ENCODE results near the gene ARHGEF11. TPM values are rescaled to one million over a fixed set of nuclear protein-coding genes. Genes with fewer than 3 reads are reported as not detected.

ARHGEF11 gene
- total RNA-seq, 1 donor from 2014 or later: 29.9 TPM

DNA sequence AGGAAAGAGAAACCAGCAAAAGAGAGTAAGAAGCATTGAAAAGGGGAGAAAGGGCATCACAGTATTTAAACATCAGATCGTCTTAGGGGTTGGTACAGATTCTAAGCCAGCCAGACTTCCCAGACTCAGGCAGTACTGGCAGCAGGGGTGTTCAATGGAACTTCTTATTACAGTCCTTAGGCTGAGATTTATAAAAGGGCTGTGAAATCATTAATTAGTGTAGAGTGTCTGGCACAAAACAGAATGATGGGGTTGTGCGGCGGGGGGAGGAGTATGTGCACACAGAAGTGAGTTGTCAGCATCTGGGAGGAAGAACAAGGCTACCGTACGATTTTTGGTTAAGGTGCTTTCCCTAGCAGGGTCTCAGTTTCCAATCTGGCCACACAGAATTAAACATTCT lies 38.2 kb downstream of the ARHGEF11 start:
- ATAC-seq (ENCODE audit: poor library complexity) (no peak), DNase-seq (no peak)
- intact Hi-C loops (cut with DNase I): no loop called here

DNA sequence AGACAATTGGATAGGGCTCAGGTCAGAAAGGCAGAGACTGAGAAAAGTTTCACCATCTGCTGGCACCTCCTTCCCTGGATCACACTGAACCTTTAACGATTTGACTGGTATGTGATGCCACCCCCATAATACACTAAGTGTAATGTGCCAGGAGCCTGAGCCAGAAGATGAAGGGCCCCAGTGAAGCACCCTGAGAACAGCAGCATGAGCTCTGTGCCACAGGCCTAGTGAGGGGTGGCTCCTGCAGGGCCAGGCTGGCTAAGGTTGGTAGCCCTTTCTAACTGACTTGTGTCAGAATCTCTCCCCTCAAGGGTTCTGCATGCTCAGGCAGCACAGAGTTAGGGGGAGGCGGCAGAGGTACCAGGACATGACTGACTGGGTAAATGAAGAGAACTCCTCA lies 38.9 kb downstream of the ARHGEF11 start:
- no peak for DNase-seq
- ATAC-seq (ENCODE audit: poor library complexity): peak; percentile 43
- intact Hi-C loops (cut with DNase I): no loop called here

DNA sequence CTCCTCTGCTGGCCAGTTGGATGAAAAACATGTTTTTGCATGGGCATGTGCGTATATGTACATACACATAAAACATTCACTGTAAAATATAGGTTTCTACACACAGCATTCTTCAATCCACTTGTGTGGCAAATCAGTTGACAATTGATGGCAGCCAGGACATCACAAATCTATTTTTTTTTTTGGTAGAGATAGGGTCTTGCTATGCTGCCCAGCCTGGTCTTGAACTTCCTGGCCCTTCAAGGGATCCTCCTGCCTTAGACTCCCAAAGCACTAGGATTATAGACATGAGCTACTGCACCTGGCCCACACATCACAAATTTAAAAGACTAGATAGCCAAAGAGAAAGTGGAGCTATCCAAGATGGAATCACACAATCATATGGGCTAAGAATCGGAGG lies 39.6 kb downstream of the ARHGEF11 start:
- DNase-seq (no peak), ATAC-seq (ENCODE audit: poor library complexity) (no peak)
- intact Hi-C loops (cut with DNase I): no loop called here

DNA sequence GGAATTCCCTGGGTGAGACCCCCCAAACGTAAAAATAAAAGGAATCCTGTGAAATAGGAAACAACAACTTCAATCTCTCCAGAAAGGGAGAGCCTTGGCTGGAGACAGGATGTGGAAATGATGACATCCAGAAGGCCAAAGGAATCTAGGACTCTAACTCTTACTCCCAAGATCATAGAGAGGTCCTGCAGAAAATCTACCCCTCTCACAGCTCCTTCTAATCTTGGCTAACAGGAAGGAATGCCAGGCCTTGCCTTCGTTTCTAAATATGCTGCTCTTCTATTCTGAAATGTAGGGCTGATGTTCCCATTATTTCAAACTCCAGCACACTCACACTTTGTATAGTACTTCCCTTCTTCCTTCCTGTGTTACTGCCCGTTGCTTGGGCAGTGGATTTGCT lies 40.7 kb downstream of the ARHGEF11 start:
- intact Hi-C loops (cut with DNase I): no loop called here
- no peak for ATAC-seq (ENCODE audit: poor library complexity)
- DNase-seq: no peak

DNA sequence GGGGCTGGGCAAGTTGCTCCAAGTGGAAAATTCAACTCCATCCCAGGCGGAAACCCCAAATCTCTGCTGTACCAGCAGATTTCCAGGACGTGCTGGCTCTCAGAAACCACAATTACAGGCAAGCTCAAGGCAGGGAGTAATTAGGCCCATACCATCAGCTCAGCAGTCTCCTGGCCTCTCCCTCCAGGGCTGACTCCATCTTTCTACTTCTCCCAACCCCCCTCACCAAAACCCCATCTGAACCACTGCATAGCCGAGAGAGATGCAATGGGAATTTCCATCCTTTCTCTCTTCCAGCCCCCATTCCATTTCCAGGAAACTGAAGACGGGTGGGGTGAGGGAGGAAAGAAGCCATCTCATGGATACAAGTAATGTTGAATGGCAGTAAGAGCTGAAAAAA lies 41.2 kb downstream of the ARHGEF11 start:
- DNase-seq (no peak), ATAC-seq (ENCODE audit: poor library complexity) (no peak)
- intact Hi-C loops (cut with DNase I): no loop called here

DNA sequence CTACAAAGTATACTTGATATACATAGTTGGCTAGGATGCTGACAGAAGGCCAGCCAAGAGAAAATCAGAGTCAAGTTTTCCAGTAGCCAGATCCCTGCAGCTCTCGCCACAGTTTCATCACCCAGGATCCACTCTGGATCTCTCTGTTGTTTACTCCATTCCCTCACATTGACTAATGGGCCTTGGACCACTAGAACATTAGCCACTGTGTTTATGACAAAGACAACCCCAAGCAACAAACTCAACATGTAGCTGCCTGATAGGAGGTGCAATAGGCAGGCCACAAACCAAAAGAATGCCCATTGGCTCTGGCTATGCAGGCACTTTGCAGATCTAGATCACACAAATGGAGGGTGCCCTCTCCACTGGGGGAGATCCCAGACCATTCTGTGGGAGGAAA lies 44.2 kb downstream of the ARHGEF11 start:
- DNase-seq (no peak), ATAC-seq (ENCODE audit: poor library complexity) (no peak)
- intact Hi-C loops (cut with DNase I): no loop called here

DNA sequence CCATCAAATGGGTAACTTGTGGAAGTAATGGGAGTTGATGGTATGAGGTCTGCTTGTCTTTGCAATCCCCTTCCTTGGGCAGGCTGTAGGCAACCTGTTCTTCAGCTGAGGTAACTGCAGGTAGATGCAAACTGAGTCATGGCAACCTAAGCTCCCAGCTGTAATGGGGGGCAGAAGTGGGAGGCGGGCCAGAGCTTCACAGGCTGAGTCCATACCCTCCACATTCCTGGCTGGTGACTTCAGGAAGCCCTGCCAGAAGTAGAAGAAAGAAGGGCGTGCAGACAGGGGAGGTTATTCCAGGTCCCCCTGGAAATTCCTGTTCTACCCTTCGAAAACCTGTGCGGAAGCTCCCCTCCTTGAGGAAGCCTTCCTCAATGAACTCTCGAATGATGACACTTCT lies 44.9 kb downstream of the ARHGEF11 start:
- intact Hi-C loops (cut with DNase I): no loop called here
- DNase-seq (no peak), ATAC-seq (ENCODE audit: poor library complexity) (no peak)

DNA sequence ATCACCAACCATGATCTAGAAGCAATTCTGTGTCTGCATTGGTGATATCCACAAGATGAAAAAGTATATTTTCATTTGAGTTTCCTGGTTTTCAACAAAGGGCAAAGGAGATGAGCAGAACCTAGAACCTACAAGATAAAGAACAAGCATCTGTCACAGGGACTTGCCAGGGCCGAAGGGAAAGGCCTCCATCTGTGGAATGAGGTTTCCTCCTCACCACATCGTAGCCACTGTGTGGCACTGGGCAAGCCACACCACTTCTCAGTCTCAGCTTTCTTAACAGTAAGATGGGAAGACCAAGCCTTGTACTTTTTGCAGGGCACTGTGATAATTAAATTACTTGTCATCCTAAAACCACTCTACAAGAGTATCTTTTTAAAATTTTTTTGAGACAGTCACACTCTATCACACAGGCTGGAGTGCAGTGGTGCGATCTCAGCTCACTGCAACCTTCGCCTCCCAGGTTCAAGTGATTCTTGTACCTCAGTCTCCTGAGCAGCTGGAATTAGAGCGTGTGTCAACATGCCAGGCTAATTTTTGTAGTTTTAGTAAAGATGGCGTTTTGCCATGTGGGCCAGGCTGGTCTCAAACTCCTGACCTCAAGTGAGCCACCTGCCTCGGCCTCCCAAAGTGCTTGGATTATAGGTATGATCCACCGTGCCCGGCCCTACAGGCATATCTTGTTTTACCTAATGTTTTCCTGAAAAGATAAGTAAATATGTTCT lies 45.8 kb downstream of the ARHGEF11 start:
- ATAC-seq (ENCODE audit: poor library complexity) (no peak), DNase-seq (no peak)
- intact Hi-C loops (cut with DNase I): no loop called here

DNA sequence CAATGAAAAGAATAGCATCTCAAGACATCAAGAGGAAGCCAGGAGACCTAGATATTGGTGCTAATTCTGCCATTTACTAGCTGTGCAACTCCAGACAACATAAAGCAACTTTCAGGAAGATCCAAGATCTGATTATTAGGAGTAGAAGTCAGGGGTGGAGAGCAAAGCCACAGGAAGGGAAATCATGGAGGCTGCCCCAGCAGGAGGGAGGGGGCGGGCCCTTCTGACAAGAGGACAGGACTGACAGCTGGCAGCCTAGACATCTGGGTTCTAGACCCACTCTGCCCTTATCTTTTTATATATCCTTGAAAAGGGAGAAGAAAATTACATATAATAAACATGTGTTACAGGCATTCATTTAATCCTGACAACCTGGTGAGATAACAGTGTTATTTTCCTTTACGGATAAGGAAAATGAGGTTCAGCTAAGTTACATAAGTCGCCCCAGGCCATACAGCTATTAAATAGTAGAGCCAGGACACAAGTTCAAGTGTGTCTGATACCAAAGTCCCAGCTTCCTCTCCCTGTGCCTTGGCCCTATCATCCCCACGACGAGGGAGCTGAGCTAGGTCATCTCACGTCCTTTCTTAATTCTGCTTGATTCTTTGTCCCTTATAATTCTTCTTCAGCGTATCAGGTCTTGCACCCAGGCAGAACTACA lies 46.6 kb downstream of the ARHGEF11 start:
- ATAC-seq (ENCODE audit: poor library complexity): no peak
- DNase-seq: no peak
- intact Hi-C loops (cut with DNase I): no loop called here

DNA sequence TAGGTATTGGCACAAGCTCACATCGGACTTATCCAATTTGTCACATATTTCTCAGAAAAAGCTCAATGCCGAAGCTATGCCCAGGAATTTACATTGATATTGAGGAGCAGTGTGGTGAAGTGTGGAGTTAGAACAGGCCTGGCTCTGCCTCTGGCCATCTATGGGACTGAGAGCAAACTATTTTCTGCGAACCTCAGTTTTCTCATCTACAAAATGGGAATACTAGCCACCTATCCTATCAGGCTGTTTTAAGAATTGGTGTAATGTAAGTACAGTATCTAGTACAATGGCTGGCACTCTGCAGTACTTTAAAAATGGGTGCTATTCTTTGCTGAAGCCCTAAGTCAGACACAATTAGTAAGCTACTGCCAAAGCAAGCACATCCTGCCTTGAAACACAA lies 47.2 kb downstream of the ARHGEF11 start:
- intact Hi-C loops (cut with DNase I): no loop called here
- DNase-seq (no peak), ATAC-seq (ENCODE audit: poor library complexity) (no peak)

DNA sequence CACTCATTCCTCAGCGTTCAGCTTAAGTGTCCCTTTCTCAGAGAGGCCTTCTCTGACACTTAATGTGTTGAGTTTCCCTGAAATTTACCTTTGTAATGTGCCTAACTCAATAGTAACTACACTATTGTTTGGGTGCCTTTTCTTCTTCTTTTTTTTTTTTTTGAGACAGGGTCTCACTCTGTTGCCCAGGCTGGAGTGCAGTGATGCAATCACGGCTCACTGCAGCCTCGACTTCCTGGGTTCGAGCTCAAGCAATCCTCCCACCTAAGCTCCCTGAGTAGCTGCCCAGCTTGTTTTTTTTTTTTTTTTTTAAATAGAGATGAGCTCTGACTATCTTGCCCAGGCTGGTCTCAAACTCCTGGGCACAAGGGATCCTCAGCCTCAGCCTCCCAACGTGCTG lies 50.1 kb downstream of the ARHGEF11 start:
- intact Hi-C loops (cut with DNase I): no loop called here

DNA sequence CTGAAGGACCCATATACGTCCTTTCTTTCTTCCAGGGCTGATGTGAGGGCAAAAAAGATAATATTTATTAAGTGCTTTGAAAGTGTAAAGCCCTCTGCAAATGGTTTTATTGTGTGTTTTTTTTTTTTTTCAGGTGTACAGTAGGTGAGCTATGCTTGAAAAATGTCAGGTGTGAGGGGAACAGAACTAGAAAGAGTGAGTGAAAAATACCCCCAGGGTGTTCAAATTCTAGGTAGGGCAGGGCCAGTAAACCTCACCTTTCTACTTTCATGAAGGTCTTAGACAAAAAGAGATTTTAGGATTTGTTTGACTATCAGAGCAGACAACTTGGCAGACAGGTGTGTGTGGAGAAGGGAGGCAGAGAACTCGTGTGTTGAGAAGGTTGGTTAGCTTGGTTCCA lies 51.3 kb downstream of the ARHGEF11 start:
- DNase-seq: no peak
- ATAC-seq (ENCODE audit: poor library complexity): no peak
- intact Hi-C loops (cut with DNase I): no loop called here

More for the DNA sequence above, 50.1 kb downstream of the ARHGEF11 start:
- DNase-seq: no peak
- no peak for ATAC-seq (ENCODE audit: poor library complexity)

DNA sequence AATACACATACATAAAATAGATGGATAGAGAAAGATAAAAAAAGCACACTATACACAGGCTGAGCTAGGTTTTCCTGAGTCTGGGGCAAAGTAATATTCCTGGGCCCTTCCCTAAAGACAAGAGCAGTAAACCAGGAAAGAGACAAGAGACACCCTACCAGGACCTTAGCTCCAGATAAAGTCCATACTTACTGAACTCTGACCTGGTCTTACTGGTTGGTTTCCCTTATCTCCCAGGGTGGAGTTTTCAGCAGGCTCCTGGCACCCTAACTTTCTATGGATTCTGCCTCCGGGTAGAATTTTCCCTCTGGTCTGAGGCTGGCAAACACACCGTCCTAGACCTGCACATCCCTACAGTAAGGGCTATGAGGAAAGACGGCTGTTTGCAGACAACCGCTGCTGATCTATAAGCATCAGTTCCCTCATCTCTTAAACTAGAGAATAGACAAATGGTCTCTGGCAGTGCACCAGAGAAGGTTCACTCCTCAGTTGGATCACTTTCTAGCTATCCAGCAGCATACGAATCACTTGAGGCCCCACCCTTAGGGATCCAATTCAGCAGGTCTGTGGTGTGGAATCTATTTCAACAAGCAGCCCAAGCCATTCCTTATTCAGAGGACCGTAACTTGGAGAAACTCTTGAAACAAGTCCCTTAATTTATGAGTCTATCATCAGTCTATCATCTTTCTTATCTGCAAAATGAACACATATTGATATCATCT lies 52.0 kb downstream of the ARHGEF11 start:
- intact Hi-C loops (cut with DNase I): no loop called here
- no peak for ATAC-seq (ENCODE audit: poor library complexity)

DNA sequence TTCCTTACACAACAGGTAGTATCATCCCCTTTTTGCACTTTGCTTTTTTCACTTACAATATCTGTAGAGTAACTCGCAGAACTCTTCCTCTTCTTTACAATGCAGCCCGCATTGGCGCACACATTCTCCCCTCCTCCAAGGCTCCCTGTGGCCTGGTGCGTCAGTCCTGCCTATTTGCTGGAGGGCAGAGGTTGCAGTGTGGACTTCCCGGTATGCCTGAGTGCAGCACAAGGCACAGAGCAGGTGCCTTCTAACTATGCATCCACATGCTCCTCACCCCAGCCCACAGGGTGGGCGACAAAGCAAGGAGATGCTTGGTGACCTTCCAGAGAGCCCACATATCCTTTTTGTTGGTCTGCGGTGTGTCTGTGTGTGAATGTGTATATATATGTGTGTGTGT lies 53.3 kb downstream of the ARHGEF11 start:
- DNase-seq (no peak), ATAC-seq (ENCODE audit: poor library complexity) (no peak)
- intact Hi-C loops (cut with DNase I): no loop called here

More for the DNA sequence above, 52.0 kb downstream of the ARHGEF11 start:
- DNase-seq: no peak

DNA sequence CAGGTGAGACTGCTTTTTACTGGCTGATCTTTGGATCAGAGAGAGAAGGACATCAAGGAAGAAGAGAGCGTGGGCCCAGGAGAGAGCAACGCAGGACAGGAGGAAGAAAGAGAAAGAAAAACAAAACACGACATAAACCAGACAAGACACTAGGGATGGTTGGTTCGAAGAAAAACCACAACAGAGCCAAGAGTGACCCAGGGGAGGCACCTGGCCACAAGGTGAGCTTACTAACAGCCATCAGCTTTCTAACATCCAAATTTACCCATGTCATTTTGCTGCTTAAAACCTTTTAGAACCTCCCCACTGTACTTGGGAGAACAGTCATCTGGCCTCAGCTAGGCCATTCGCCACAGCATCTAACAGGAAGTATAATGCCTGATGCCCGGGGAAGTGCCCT lies 57.8 kb downstream of the ARHGEF11 start:
- intact Hi-C loops (cut with DNase I): loop anchor here (10.0 kb wide), 2 partner anchors 57 to 87 kb away; partner anchors contain the start of gene ARHGEF11
- ATAC-seq (ENCODE audit: poor library complexity) (no peak), DNase-seq (no peak)

DNA sequence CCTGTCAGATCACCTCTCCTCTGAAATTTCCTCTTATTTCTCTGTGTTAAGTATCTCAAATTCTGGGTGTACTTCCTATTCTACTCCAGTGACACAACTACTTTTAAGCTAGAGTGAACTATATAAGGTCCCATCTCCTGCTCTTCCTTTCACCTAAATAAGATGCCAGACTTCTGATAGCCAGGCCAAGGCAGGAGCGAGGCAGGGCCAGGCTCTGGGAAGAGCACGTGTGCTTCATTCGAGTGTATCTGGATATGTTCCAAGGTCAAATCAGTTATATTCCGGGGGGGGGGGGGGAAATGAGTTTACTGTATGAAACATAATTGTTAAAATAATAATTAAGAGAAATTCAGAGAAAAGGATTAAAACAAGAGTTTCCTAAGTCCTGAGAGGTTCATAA lies 65.0 kb downstream of the ARHGEF11 start:
- no peak for DNase-seq
- peak; percentile 66 for ATAC-seq (ENCODE audit: poor library complexity)
- intact Hi-C loops (cut with DNase I): loop anchor here (10.0 kb wide), 2 partner anchors 64 to 94 kb away; partner anchors contain the start of gene ARHGEF11

DNA sequence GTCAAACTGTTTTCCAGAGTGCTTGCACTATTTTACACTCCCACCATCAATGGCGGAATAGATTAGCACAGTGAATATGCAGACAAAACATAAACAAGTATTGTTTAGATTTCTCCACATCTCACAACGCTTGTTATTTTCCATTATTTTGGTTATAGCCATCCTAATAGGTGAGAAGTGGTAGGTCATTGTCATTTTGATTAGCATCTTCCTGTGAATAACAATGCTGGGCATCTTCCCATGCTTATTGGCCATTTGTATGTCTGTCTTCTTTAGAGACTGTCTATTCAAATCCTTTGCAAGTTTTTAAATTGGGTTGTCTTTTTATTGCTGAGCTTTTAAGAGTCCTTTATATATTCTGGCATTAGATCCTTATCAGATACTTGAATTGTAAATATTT lies 70.5 kb downstream of the ARHGEF11 start:
- no peak for DNase-seq
- intact Hi-C loops (cut with DNase I): no loop called here
- ATAC-seq (ENCODE audit: poor library complexity): no peak

DNA sequence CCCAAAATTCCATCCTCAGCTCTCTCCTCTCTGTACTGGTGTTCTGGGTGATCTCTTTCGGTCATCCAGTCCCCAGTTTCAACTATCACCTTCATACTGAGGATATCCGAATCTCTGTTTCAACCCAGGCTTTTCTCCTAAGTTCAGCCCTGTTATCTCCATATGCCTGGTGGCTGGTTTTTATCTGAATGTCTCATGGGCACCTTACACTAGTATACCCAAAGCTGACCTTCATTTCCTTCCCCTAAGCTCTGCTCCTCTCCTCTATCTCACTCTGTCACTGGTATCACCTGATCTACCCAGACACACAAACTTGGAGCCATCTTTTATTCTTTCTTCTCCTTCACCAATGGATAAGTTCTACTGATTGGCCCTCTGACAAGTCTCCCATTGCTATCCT lies 72.1 kb downstream of the ARHGEF11 start:
- intact Hi-C loops (cut with DNase I): no loop called here
- DNase-seq: no peak
- ATAC-seq (ENCODE audit: poor library complexity): no peak

DNA sequence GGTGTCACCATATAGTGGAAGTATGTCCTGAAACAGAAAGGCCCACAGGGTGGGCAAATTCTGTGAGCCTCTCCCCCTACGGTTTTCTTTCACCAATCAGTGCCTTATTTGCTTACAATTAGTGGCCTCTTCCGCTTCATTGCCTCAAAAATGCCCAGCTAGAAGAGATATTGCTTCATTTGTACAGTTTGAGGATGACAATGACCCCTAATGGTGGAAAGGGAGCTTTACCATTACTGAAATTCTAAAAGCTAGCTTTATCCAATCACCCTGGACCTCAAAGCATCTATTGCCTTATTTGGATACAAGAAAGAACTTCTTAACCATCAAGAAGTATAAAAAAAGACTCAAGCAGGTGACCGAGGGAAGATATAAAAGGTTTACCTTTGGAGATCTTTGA lies 75.5 kb downstream of the ARHGEF11 start:
- intact Hi-C loops (cut with DNase I): no loop called here
- ATAC-seq (ENCODE audit: poor library complexity) (no peak), DNase-seq (no peak)

DNA sequence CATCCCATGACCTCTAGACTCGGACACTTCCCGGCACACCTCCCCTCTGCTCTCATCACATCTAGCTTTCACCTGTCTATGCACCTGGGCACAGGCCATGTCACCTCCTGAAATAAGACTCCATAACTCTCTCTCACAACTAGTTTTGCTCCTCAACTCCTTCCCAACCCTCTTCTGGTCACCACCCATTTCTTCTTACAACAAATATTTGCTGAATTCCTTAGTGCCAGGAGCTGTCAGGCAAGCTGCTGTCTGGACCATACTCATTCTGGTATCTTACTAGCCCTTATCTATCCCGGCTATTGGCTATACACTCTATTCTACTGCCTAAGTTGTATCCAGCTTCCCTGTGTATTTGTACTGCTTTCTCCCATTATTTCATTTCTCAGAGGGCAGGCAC lies 76.0 kb downstream of the ARHGEF11 start:
- intact Hi-C loops (cut with DNase I): no loop called here
- DNase-seq (no peak), ATAC-seq (ENCODE audit: poor library complexity) (no peak)
